Skin of body (tissue), 2 donors: ENCODE data around the gene AKT1. TPM values are rescaled to one million over a fixed set of nuclear protein-coding genes. Genes with fewer than 3 reads are reported as not detected.

Experiments
- DNase-seq: peaks from one replicate; lab custom pipeline; 2025; lab: John Stamatoyannopoulos, UW
- total RNA-seq: library from RNA; depleted of rRNA; stranded (reverse); fragments of >200 nt; gene quantifications from one replicate; pipeline ENCODE4 v1.2.3, GENCODE V29; 2014

AKT1 gene
- total RNA-seq, 1 donor from 2014 or later = 62.3 TPM

- peak; percentile 82 for DNase-seq
Observed at GRCh38 chr14:104800015-104800770, 4.6 kb upstream of the AKT1 start.

- DNase-seq = peak; percentile 45
Observed at GRCh38 chr14:104799244-104800014, 3.9 kb upstream of the AKT1 start.

GRCh38 chr14:104798300-104799243 is 3.0 kb upstream of the AKT1 start:
- no peak for DNase-seq

GRCh38 chr14:104797115-104798044 is 1.8 kb upstream of the AKT1 start:
- no peak for DNase-seq

GRCh38 chr14:104796687-104797081 is 1.1 kb upstream of the AKT1 start:
- DNase-seq = no peak

GRCh38 chr14:104795781-104796686 is 486 bp upstream of the AKT1 start:
- no peak for DNase-seq

- DNase-seq = no peak
Observed at GRCh38 chr14:104794631-104794992, 936 bp downstream of the AKT1 start.

GRCh38 chr14:104794099-104794498 is 1.4 kb downstream of the AKT1 start:
- DNase-seq = peak; percentile 13

- no peak for DNase-seq
Observed at GRCh38 chr14:104793703-104793959, 1.9 kb downstream of the AKT1 start.

GRCh38 chr14:104792945-104793702 is 2.4 kb downstream of the AKT1 start:
- no peak for DNase-seq

GRCh38 chr14:104792101-104792884 is 3.3 kb downstream of the AKT1 start:
- DNase-seq = no peak

- no peak for DNase-seq
Observed at GRCh38 chr14:104791425-104791824, 4.1 kb downstream of the AKT1 start.

- no peak for DNase-seq
Observed at GRCh38 chr14:104789752-104790743, 5.5 kb downstream of the AKT1 start.

GRCh38 chr14:104788873-104789663 is 6.5 kb downstream of the AKT1 start:
- no peak for DNase-seq

GRCh38 chr14:104788161-104788818 is 7.3 kb downstream of the AKT1 start:
- no peak for DNase-seq

GRCh38 chr14:104787736-104788135 is 7.8 kb downstream of the AKT1 start:
- DNase-seq = no peak
